NOMO-1 (cell line): ENCODE measurements around the gene TRUB1.

Source experiments
- DNase-seq, 2 experiments: peaks; one replicate each; lab custom pipeline; 2025; ENCODE audit not compliant: unreplicated experiment in 2 of 2; lab: John Stamatoyannopoulos, UW

TRUB1 gene

DNA sequence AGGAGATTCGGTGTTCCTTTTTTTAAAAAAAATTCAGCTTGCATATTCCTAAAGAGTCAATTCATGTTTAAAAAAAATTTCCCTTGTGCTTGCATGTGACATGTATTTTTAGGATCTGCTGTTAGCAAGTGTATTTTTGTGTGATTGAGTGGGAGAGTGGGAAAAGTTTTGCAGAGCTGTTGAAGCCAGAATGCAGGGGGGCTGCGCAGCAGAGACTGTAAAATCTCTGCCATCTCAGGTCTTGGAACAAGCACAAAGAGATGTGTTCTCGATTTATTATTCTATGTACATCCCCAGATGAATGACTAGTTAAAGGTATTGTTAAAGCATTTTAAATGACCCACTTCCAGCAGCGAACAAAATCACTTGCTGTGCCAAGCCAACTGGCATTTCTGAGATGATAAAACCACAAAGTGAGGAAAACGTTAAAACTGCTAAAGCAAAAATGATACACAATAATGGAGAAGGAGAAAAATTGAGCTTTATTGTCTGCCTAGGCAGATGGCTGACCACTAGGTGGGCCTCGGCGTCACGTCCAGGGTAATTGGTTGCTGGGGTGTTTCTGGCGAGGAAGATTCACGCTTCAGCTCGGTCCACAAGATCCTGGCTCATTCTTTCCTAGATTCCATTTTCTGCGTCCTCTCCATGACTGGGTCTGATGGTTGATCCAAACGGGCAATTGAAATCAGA, 88.2 kb downstream of the TRUB1 start:
- DNase-seq, result no peak

DNA sequence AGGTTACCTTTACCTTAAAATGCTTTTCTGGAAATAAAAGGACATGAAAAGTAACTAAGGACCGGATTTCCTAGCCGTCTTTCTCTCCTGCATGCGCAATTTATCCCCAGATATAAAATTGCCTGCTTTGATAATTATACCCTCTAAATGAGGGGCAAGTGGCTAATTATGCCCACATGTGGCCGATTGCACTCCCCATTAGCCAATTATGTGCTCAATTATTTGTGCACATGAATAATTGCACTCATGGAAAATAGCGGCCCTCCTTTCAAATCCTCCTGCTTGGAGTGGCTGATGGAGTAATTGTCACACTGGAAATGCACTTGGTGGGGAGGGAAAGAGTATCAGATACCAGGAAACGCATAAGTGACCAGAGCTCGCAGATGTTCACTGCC, 88.7 kb downstream of the TRUB1 start:
- DNase-seq, result no peak
